Type B pancreatic cell (in vitro differentiated cells): Measurements from ENCODE around the gene ZFP36. TPM values are rescaled to one million over a fixed set of nuclear protein-coding genes. Genes with fewer than 3 reads are reported as not detected.

ENCODE experiments used
- DNase-seq: peaks from one replicate; pipeline ENCODE4 v3.0.0; 2021; ENCODE audit warnings: mixed read lengths; ENCODE audit not compliant: unreplicated experiment; ENCODE audit errors: extremely low spot score
- H3K27ac Mint-ChIP-seq: 2 replicates; pipeline ENCODE4 v1.8.0; 2021; ENCODE audit warnings: mild to moderate bottlenecking, mixed read lengths
- H3K27me3 Mint-ChIP-seq: 2 replicates; pipeline ENCODE4 v1.8.0; 2021; ENCODE audit warnings: mixed read lengths
- H3K36me3 Mint-ChIP-seq: 2 replicates; pipeline ENCODE4 v1.8.0; 2021; ENCODE audit warnings: mixed read lengths
- H3K4me1 Mint-ChIP-seq: one replicate; pipeline ENCODE4 v1.8.0; 2021; ENCODE audit warnings: mixed read lengths; ENCODE audit not compliant: unreplicated experiment
- H3K4me3 Mint-ChIP-seq: 2 replicates; pipeline ENCODE4 v1.8.0; 2021; ENCODE audit warnings: mild to moderate bottlenecking, mixed read lengths
- H3K9me3 Mint-ChIP-seq: 2 replicates; pipeline ENCODE4 v1.8.0; 2021; ENCODE audit warnings: mixed read lengths
- total RNA-seq: library from RNA; stranded (reverse); gene quantifications from 2 replicates; pipeline ENCODE4 v1.2.1, GENCODE V29; 2021; ENCODE audit warnings: low replicate concordance
- TF ChIP-seq, protein P1 (sequence below): fragments of 200-600 bp; sonication (generic); conservative IDR thresholded peaks from 2 replicates; pipeline ENCODE4 v1.5.0; 2021; ENCODE audit warnings: antibody characterized with exemption, mild to moderate bottlenecking

The ZFP36 gene
- total RNA-seq, 1 donor from 2014 or later, result 36.0 TPM

DNA sequence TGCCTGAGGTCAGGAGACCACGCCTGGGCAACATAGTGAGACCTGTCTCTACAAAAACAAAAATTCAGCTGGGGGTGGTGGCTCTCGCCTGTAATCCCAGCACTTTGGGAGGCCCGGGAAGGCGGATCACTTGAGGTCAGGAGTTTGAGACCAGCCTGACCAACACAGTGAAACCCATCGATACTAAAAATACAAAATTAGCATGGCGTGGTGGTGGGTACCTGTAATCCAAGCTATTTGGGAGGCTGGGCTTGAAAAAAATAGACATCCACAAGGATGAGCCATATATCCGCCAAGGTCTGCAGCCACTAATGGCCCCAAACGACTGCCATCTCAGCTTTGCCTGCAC, 26.0 kb downstream of the ZFP36 start:
- Mint-ChIP-seq H3K27me3 (peaks cover 8% of the 10 kb centered on the region), H3K27ac (no peak overlapping the region), H3K9me3 (no peaks in the 10 kb centered on the region), H3K4me1 (peaks cover 28% of the 10 kb centered on the region), H3K4me3 (no peak overlapping the region), H3K36me3 (peaks cover 15% of the 10 kb centered on the region)
- DNase-seq, result no peak
- TF ChIP-seq, protein P1, sequence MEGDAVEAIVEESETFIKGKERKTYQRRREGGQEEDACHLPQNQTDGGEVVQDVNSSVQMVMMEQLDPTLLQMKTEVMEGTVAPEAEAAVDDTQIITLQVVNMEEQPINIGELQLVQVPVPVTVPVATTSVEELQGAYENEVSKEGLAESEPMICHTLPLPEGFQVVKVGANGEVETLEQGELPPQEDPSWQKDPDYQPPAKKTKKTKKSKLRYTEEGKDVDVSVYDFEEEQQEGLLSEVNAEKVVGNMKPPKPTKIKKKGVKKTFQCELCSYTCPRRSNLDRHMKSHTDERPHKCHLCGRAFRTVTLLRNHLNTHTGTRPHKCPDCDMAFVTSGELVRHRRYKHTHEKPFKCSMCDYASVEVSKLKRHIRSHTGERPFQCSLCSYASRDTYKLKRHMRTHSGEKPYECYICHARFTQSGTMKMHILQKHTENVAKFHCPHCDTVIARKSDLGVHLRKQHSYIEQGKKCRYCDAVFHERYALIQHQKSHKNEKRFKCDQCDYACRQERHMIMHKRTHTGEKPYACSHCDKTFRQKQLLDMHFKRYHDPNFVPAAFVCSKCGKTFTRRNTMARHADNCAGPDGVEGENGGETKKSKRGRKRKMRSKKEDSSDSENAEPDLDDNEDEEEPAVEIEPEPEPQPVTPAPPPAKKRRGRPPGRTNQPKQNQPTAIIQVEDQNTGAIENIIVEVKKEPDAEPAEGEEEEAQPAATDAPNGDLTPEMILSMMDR, result no peak

DNA sequence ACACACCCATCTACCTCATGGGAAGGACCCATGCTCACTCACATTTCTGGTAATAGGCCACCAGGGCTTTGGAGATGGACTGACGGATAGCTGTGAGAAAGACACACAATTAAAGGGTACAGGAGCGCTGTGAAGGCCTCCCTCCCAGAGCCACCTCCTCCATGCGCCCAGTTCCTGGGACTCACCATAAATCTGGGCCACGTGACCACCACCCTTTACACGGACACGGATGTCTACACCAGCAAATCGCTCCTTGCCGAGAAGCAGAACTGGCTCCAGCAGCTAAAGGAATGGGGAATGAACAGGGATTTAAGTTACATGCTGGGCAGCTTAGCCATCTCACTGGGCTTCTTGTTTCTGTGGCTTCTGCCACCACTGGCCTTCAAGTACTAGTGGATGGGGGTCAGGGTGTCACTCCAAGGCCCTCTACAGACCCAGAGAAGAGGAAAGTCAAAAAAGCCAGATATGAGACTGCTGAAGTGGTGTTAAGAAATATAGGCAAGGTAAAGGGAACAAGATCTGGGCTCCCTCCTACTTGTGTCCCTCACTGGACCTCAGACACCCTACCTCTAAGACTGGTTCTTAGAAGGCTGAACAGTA, 26.9 kb downstream of the ZFP36 start:
- peaks cover 8% of the 10 kb centered on the region for H3K27me3 Mint-ChIP-seq
- H3K4me3 Mint-ChIP-seq, result peak overlapping the region; percentile 100
- H3K27ac Mint-ChIP-seq, result peak overlapping the region; percentile 69
- no peaks in the 10 kb centered on the region for H3K9me3 Mint-ChIP-seq
- DNase-seq, result no peak
- H3K4me1 Mint-ChIP-seq, result peaks cover 23% of the 10 kb centered on the region
- TF ChIP-seq, protein P1, result no peak
- peaks cover 15% of the 10 kb centered on the region for H3K36me3 Mint-ChIP-seq

DNA sequence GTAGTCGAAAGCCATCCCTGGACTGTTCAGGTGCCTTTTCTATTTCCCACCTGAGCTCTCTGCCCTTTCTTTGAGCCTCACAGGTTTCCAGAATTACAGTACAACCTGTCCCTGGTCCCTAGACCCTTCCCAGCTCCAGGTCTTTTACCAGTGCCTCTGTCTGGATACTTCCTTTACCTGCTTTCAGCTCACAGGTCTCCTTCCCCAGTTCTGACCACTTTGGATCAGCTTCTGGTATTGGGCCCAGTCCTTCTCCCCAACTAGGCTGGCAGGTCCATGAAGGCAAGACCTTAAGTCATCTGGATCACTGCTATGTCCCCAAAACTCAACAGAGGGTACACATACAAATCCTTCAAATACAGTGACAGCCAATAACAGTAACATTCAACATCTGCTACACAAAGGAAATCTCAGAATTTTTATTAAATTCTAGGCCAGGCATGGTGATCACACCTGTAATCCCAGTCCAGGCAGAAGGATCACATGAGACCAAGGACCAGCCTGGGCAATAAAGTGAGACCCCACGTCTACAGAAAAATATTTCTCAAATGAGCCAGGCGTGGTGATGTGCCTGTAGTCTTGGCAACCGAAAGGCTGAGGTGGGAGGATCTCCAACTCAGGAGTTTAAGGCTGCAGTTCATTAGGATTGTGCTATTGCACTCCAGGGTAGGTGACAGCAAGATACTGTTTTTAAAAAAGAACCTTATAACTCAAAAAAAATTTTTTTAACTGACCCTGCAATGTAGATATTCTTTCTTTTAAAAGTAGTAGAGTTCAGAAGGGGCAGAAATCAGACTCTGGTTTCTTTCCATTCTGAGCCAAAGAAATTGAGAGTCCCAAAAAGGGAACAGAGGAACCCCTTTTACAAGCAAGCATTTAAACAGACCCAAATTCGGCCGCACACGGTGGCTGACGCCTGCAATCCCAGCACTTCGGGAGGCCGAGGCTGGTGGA, 27.8 kb downstream of the ZFP36 start:
- Mint-ChIP-seq H3K4me3 (peak overlapping the region; percentile 100), H3K36me3 (peaks cover 15% of the 10 kb centered on the region), H3K9me3 (no peaks in the 10 kb centered on the region), H3K4me1 (peaks cover 23% of the 10 kb centered on the region), H3K27ac (peak overlapping the region; percentile 26), H3K27me3 (peaks cover 8% of the 10 kb centered on the region)
- DNase-seq, result no peak
- TF ChIP-seq, protein P1, result no peak

DNA sequence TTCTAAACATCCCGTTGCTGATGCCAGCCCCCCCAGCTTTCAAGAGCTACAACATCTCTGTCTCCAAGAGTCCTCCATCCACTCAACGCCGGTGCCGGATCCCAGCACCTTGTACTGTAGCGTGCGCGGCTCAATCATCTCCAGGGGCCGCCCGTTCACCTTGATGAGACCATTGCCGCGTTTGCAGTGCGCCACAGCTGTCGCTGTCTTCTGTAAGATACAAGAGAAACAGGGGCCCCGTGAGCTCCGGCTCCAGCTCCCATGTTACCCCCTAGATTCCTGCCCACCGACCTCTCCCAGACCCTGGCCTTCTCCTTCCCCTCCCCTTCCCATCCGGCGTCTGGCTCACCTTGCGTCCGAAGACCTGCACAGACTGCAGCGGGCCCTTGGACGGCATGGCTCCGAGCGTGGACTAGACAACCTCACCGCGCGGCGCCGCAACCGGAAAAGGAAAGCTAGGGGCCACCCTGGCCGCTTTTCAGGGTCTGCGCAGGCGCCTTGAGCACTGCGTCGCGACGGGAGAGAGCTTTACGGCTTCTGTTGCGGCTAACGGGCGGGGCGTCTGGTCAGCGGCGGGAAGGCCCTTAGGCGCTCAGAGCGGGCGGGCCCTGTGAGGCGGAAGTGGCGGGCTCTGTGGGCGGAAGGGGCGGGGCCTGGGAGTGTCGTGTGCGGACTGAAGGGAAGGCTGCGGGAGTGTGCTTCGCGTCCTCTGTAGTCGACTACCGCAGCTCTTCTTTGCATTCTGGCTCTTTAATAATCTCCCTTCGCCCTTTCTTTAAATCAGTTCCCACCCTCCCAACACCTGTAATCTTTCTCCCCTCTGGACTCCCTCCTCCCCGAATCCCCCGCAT, 29.1 kb downstream of the ZFP36 start, which contains the start of gene RPS16:
TSS of gene RPS16 (minus strand) at position 451 of the 851 bp plus-strand sequence. CDS start at position 397, 54 bp downstream.
- H3K27ac Mint-ChIP-seq, result peak within 1 kb of the TSS; percentile 96
- H3K36me3 Mint-ChIP-seq, result peaks cover 15% of the 10 kb centered on the region
- H3K9me3 Mint-ChIP-seq, result no peaks in the 10 kb centered on the region
- H3K4me3 Mint-ChIP-seq, result peak within 1 kb of the TSS; percentile 100
- H3K4me1 Mint-ChIP-seq, result peaks cover 26% of the 10 kb centered on the region
- TF ChIP-seq, protein P1, result no peak
- DNase-seq, result peak; percentile 99
- H3K27me3 Mint-ChIP-seq, result peaks cover 8% of the 10 kb centered on the region

DNA sequence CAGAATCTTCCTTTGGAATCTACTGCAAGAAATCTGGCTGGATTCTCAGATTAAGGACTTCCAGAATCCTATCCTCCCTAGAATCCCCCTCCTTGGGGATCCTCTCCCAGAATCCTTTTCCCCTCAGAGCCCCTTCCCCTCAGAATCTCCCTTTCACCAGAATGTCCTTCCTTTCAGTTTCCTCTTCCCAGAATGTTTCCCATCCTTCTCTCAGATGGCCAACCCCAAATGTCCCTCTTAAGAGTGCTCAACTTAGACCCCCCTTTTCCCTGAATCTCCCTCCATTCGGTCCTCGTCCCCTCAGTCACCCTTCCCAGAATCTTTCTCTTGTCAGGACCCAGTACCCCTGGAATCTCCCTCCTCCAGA, 29.7 kb downstream of the ZFP36 start:
- Mint-ChIP-seq H3K36me3 (peaks cover 15% of the 10 kb centered on the region), H3K27ac (peak overlapping the region; percentile 96), H3K9me3 (no peaks in the 10 kb centered on the region), H3K4me1 (peaks cover 25% of the 10 kb centered on the region), H3K27me3 (peaks cover 8% of the 10 kb centered on the region), H3K4me3 (peak overlapping the region; percentile 100)
- no peak for DNase-seq
- TF ChIP-seq, protein P1, result no peak
